IMR-90 (cell line): Measurements from ENCODE around the gene CLEC9A. TPM values are rescaled to one million over a fixed set of nuclear protein-coding genes. Genes with fewer than 3 reads are reported as not detected.

ENCODE experiments used
- ATAC-seq: fragments of 200-7000 bp; cut with Tn5 transposase; 2 replicates; pipeline ENCODE4 v1.9.1; 2020; ENCODE audit warnings: low read depth, mild to moderate bottlenecking, moderate library complexity
- BruUV-seq: library from RNA; stranded (reverse); fragments of 400-500 nt; replicated peaks from 2 replicates; lab custom pipeline; 2021; lab: Mats Ljungman, UMichigan
- CTCF ChIA-PET: fragments of 300-600 bp; formaldehyde crosslinking; extraction: SDS; loops from one replicate; lab custom pipeline; 2021; ENCODE audit warnings: antibody characterized with exemption; lab: Yijun Ruan, JAX
- POLR2A ChIA-PET: fragments of 300-600 bp; sonication (Branson Sonifier 250); formaldehyde crosslinking; loops from one replicate; lab custom pipeline; 2022; ENCODE audit warnings: antibody characterized with exemption; ENCODE audit not compliant: unreplicated experiment; lab: Charles Lee
- DNase-seq: peaks from one replicate; pipeline ENCODE4 v3.0.0; 2013
- H2AFZ ChIP-seq: replicated peaks from 2 replicates; pipeline ENCODE3; 2013; ENCODE audit warnings: low read length, mild to moderate bottlenecking; ENCODE audit not compliant: poor library complexity
- H2AK5ac ChIP-seq: 2 replicates; pipeline ENCODE4 v1.6.1; 2013; ENCODE audit warnings: low read depth, low read length, inconsistent platforms
- H2AK9ac ChIP-seq: replicated peaks from 2 replicates; pipeline ENCODE3; 2013; ENCODE audit warnings: mild to moderate bottlenecking, low read depth, low read length, moderate library complexity; ENCODE audit not compliant: poor library complexity
- H2BK120ac ChIP-seq: 2 replicates; pipeline ENCODE4 v1.6.1; 2013; ENCODE audit warnings: low read depth, low read length, inconsistent platforms
- H2BK15ac ChIP-seq: 3 replicates; pipeline ENCODE4 v1.6.1; 2013; ENCODE audit warnings: low read depth, low read length, inconsistent platforms
- H2BK20ac ChIP-seq: 2 replicates; pipeline ENCODE4 v1.6.1; 2013; ENCODE audit warnings: low read depth, mild to moderate bottlenecking, inconsistent platforms, low read length, moderate library complexity
- H2BK5ac ChIP-seq: 2 replicates; pipeline ENCODE4 v1.6.1; 2013; ENCODE audit warnings: mild to moderate bottlenecking, low read depth, low read length, inconsistent platforms; ENCODE audit not compliant: poor library complexity, severe bottlenecking
- H3K14ac ChIP-seq: replicated peaks from 2 replicates; pipeline ENCODE4 v1.6.1; 2013; ENCODE audit warnings: low read depth, low read length, inconsistent platforms
- H3K18ac ChIP-seq: 2 replicates; pipeline ENCODE4 v1.6.1; 2013; ENCODE audit warnings: low read depth, low read length, control low read depth
- H3K23ac ChIP-seq: 2 replicates; pipeline ENCODE4 v1.6.1; 2013; ENCODE audit warnings: low read depth, low read length, inconsistent platforms
- H3K27ac ChIP-seq: 2 replicates; pipeline ENCODE4 v1.5.1; 2013; ENCODE audit warnings: mild to moderate bottlenecking, control low read depth, low read length; ENCODE audit not compliant: insufficient read depth
- H3K27me3 ChIP-seq: 2 replicates; pipeline ENCODE4 v1.6.1; 2013; ENCODE audit warnings: low read length; ENCODE audit not compliant: control insufficient read depth, insufficient read depth
- H3K36me3 ChIP-seq: 2 replicates; pipeline ENCODE4 v1.6.1; 2013; ENCODE audit warnings: low read length, mixed read lengths; ENCODE audit not compliant: control insufficient read depth, insufficient read depth
- H3K4ac ChIP-seq: 2 replicates; pipeline ENCODE4 v1.6.1; 2013; ENCODE audit warnings: low read depth, low read length, inconsistent platforms
- H3K4me1 ChIP-seq: 2 replicates; pipeline ENCODE4 v1.6.1; 2013; ENCODE audit warnings: low read length, mixed read lengths; ENCODE audit not compliant: control insufficient read depth, insufficient read depth
- H3K4me2 ChIP-seq: 2 replicates; pipeline ENCODE4 v1.6.1; 2013; ENCODE audit warnings: low read depth, mild to moderate bottlenecking, control low read depth, low read length, moderate library complexity
- H3K4me3 ChIP-seq: 2 replicates; pipeline ENCODE4 v1.5.1; 2013; ENCODE audit warnings: low read depth, mild to moderate bottlenecking, control low read depth, low read length, moderate library complexity; ENCODE audit not compliant: insufficient read depth
- H3K56ac ChIP-seq: 2 replicates; pipeline ENCODE4 v1.6.1; 2013; ENCODE audit warnings: low read length, inconsistent platforms; ENCODE audit not compliant: insufficient read depth; ENCODE audit errors: extremely low read depth
- H3K79me1 ChIP-seq, 2 experiments: 2 replicates each; pipeline ENCODE4 v1.6.1; 2013; ENCODE audit warnings: low read length in 2 of 2, inconsistent platforms in 1 of 2, low read depth in 1 of 2
- H3K9ac ChIP-seq: 2 replicates; pipeline ENCODE4 v1.6.1; 2013; ENCODE audit warnings: low read depth, low read length, control low read depth
- H3K9me1 ChIP-seq: 2 replicates; pipeline ENCODE4 v1.6.1; 2013; ENCODE audit warnings: low read length, inconsistent platforms; ENCODE audit not compliant: insufficient read depth
- H3K9me3 ChIP-seq: 2 replicates; pipeline ENCODE4 v1.6.1; 2013; ENCODE audit warnings: low read length; ENCODE audit not compliant: control insufficient read depth, insufficient read depth
- H4K20me1 ChIP-seq: 2 replicates; pipeline ENCODE4 v1.6.1; 2013; ENCODE audit warnings: low read length, inconsistent platforms; ENCODE audit not compliant: insufficient read depth
- H4K5ac ChIP-seq: 2 replicates; pipeline ENCODE4 v1.6.1; 2013; ENCODE audit warnings: mild to moderate bottlenecking, low read depth, low read length, control low read depth
- H4K8ac ChIP-seq, 2 experiments: 2 replicates each; pipeline ENCODE4 v1.6.1; 2013; ENCODE audit warnings: low read depth in 2 of 2, low read length in 2 of 2, control low read depth in 1 of 2, inconsistent platforms in 1 of 2
- H4K91ac ChIP-seq: 2 replicates; pipeline ENCODE4 v1.6.1; 2013; ENCODE audit warnings: low read depth, low read length, inconsistent platforms; ENCODE audit not compliant: insufficient read depth
- CHD1 ChIP-seq: IDR thresholded peaks from 2 replicates; pipeline ENCODE4 v1.6.1; 2012; ENCODE audit warnings: low read depth, low read length, improper control_type of control experiment
- MAFK ChIP-seq: IDR thresholded peaks from 2 replicates; pipeline ENCODE4 v1.6.1; 2012; ENCODE audit warnings: low read depth, low read length, improper control_type of control experiment
- MAZ ChIP-seq: IDR thresholded peaks from 2 replicates; pipeline ENCODE4 v1.6.1; 2012; ENCODE audit warnings: low read depth, mild to moderate bottlenecking, low read length, improper control_type of control experiment, moderate library complexity, borderline replicate concordance
- MXI1 ChIP-seq: IDR thresholded peaks from 2 replicates; pipeline ENCODE4 v1.6.1; 2012; ENCODE audit warnings: low read depth, mild to moderate bottlenecking, low read length, moderate library complexity, borderline replicate concordance
- RAD21 ChIP-seq: IDR thresholded peaks from 2 replicates; pipeline ENCODE4 v1.6.1; 2012; ENCODE audit warnings: low read length, improper control_type of control experiment
- RFX5 ChIP-seq: IDR thresholded peaks from 2 replicates; pipeline ENCODE4 v1.8.0; 2012; ENCODE audit warnings: low read depth, mild to moderate bottlenecking, low read length, moderate library complexity
- WGBS, 2 experiments: methylation state at CpG; one replicate each; pipeline versions ENCODE4 v1.1.5 to v1.1.7; 2013; ENCODE audit warnings: missing lambda C conversion rate in 2 of 2; ENCODE audit not compliant: insufficient read length in 1 of 2; ENCODE audit errors: extremely low coverage in 2 of 2; 5-methylcytosine and 5-hydroxymethylcytosine counted together
- dilution Hi-C: fragments of 300-500 bp; cut with HindIII; formaldehyde crosslinking; loops from one replicate; pipeline ENCODE4 v1.14.3; 2018; ENCODE audit warnings: low sequenced_read_pairs; ENCODE audit not compliant: unreplicated experiment
- in situ Hi-C: fragments of 300-500 bp; cut with MboI; formaldehyde crosslinking; loops from 3 replicates; pipeline ENCODE4 v1.14.3; 2019; ENCODE audit warnings: low sequenced_read_pairs, inconsistent platforms, mixed read lengths
- intact Hi-C: fragments of 100-400 bp; cut with micrococcal nuclease; formaldehyde crosslinking; loops from 2 replicates; pipeline ENCODE4 v1.10.0; 2022
- polyA plus RNA-seq, 3 experiments: library from polyadenylated mRNA; depleted of rRNA; stranded (reverse); fragments of >200 nt; gene quantifications; 2 replicates each; pipeline ENCODE4 v1.2.3, GENCODE V29; 2012; ENCODE audit warnings: low replicate concordance in 1 of 3
- total RNA-seq: library from RNA; depleted of rRNA; stranded (reverse); fragments of >200 nt; gene quantifications from 2 replicates; pipeline ENCODE4 v1.2.3, GENCODE V29; 2012
- TF ChIP-seq, protein P1 (sequence below): conservative IDR thresholded peaks from 2 replicates; pipeline ENCODE4 v1.5.1; 2012; ENCODE audit warnings: mild to moderate bottlenecking, low read depth, low read length, improper control_type of control experiment
- TF ChIP-seq, protein P2 (sequence below): fragments of 150-350 bp; IDR thresholded peaks from 2 replicates; pipeline ENCODE4 v1.6.1; 2016; ENCODE audit warnings: low read depth, mild to moderate bottlenecking, low read length, moderate library complexity, borderline replicate concordance
- TF ChIP-seq, protein P3 (sequence below): fragments of 150-350 bp; IDR thresholded peaks from 2 replicates; pipeline ENCODE4 v1.6.1; 2017; ENCODE audit warnings: mild to moderate bottlenecking, antibody characterized with exemption, low read length, low read depth

Gene CLEC9A
- total and polyA plus RNA-seq, 2 of the 4 experiments (the other 2 are of a cell fraction): not detected

GRCh38 chr12:10084733-10085132 lies 54.3 kb downstream of the CLEC9A start:
- no peak overlapping the region for H2BK15ac ChIP-seq
- no peaks in the 10 kb centered on the region for H3K36me3 ChIP-seq
- no peaks in the 10 kb centered on the region for H3K79me1 ChIP-seq
- no peak overlapping the region for H3K23ac ChIP-seq
- no peak overlapping the region for H3K27ac ChIP-seq
- dilution Hi-C loops (no loop called here), intact Hi-C loops (no loop called here), in situ Hi-C loops (no loop called here)
- H3K9me3 ChIP-seq: peaks cover 3% of the 10 kb centered on the region
- no peak overlapping the region for H3K9ac ChIP-seq
- TF ChIP-seq RAD21: no peak
- TF ChIP-seq, protein P1, sequence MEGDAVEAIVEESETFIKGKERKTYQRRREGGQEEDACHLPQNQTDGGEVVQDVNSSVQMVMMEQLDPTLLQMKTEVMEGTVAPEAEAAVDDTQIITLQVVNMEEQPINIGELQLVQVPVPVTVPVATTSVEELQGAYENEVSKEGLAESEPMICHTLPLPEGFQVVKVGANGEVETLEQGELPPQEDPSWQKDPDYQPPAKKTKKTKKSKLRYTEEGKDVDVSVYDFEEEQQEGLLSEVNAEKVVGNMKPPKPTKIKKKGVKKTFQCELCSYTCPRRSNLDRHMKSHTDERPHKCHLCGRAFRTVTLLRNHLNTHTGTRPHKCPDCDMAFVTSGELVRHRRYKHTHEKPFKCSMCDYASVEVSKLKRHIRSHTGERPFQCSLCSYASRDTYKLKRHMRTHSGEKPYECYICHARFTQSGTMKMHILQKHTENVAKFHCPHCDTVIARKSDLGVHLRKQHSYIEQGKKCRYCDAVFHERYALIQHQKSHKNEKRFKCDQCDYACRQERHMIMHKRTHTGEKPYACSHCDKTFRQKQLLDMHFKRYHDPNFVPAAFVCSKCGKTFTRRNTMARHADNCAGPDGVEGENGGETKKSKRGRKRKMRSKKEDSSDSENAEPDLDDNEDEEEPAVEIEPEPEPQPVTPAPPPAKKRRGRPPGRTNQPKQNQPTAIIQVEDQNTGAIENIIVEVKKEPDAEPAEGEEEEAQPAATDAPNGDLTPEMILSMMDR: no peak
- no peak for TF ChIP-seq RFX5
- TF ChIP-seq CHD1: no peak
- TF ChIP-seq MAFK: peak; percentile 76
- no peak for TF ChIP-seq MXI1
- TF ChIP-seq, protein P2, sequence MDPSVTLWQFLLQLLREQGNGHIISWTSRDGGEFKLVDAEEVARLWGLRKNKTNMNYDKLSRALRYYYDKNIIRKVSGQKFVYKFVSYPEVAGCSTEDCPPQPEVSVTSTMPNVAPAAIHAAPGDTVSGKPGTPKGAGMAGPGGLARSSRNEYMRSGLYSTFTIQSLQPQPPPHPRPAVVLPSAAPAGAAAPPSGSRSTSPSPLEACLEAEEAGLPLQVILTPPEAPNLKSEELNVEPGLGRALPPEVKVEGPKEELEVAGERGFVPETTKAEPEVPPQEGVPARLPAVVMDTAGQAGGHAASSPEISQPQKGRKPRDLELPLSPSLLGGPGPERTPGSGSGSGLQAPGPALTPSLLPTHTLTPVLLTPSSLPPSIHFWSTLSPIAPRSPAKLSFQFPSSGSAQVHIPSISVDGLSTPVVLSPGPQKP: no peak
- TF ChIP-seq, protein P3, sequence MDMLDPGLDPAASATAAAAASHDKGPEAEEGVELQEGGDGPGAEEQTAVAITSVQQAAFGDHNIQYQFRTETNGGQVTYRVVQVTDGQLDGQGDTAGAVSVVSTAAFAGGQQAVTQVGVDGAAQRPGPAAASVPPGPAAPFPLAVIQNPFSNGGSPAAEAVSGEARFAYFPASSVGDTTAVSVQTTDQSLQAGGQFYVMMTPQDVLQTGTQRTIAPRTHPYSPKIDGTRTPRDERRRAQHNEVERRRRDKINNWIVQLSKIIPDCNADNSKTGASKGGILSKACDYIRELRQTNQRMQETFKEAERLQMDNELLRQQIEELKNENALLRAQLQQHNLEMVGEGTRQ: no peak
- TF ChIP-seq MAZ: no peak
- H4K8ac ChIP-seq: no peak overlapping the region
- H2AFZ ChIP-seq: no peak overlapping the region
- H4K20me1 ChIP-seq: no peaks in the 10 kb centered on the region
- H2AK5ac ChIP-seq: no peak overlapping the region
- no peak overlapping the region for H3K4me3 ChIP-seq
- ChIA-PET CTCF (interaction anchor here (0.6 to 1.1 kb wide), 3 partner anchors 15 to 1948 kb away, joined by 4 to 7 read pairs (median 5); no protein-coding TSS in a partner anchor), POLR2A (interaction anchor here (0.6 kb wide), 1 partner anchor 334 kb away, joined by 4 read pairs; no protein-coding TSS in a partner anchor)
- H3K27me3 ChIP-seq: no peaks in the 10 kb centered on the region
- WGBS, 2 experiments: no CpG with 5 or more reads among the region's 6 CpGs
- no peak overlapping the region for H3K14ac ChIP-seq
- H4K91ac ChIP-seq: no peak overlapping the region
- no peak overlapping the region for H4K5ac ChIP-seq
- no peak overlapping the region for H2AK9ac ChIP-seq
- H2BK20ac ChIP-seq: no peak overlapping the region
- H3K4me1 ChIP-seq: no peaks in the 10 kb centered on the region
- no peak overlapping the region for H3K4me2 ChIP-seq
- no TSS peak for BruUV-seq
- H3K18ac ChIP-seq: no peak overlapping the region
- H2BK5ac ChIP-seq: no peak overlapping the region
- no peak overlapping the region for H3K56ac ChIP-seq
- no peaks in the 10 kb centered on the region for H3K9me1 ChIP-seq
- no peak overlapping the region for H3K4ac ChIP-seq
- no peak for DNase-seq
- no peak overlapping the region for H2BK120ac ChIP-seq
- ATAC-seq: no peak
